Middle frontal gyrus (tissue), 1 donor: Measurements from ENCODE around the gene ENSA.
"Not testable (repeated sequence)": the region's sequence is repeated elsewhere in the genome, so short reads cannot be mapped to it uniquely, and the experiment has no call there.

Experiments used
- DNase-seq: peaks from one replicate; pipeline ENCODE4 v3.0.0-alpha.2; 2015; ENCODE audit warnings: low spot score; ENCODE audit errors: extremely low spot score

Gene ENSA

GRCh38 chr1:150629115-150629928 lies at the start of gene ENSA:
Gene ENSA, minus strand, starts transcription at chr1:150629612. Its CDS starts 142 bp downstream, at chr1:150629470.
- DNase-seq, result peak; percentile 96

DNA sequence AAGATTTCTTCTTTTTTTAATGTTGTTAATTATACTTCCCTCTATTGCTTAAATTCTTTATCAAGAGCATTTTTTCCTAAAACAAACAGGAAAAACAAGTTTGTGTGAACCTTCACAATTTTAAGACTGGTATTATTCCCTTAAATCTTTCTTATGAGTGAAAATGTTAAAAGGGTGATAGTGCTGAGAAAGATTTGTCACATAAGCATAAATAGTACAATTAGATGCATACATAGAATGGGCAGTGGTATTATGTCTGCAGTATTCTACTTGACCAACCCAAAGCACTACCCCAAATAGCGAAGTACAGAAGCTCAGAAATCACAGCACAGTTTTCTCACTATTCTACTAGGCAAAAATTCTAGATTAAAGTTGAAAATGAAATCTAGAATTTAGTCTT lies 49.6 kb upstream of the ENSA start:
- no peak for DNase-seq

DNA sequence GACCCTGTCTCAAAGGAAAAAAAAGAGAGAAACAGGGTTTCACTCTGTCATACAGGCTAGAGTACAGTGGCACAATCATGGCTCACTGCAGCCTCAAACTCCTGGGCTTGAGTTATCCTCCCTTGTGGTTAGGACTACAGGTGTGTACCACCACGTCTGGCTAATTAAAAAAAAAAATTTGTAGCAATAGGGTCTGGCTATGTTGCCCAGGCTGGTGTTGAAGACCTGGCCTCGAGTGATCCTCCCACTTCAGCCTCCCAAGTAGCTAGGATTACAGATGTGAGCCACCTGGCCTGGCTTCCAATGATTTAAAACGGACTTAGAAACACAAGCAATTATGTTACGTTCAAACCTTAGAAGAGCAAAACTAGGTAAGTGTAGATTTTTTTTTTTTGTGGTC lies 45.5 kb upstream of the ENSA start:
- DNase-seq, result no peak

- DNase-seq, result no peak
Observed at GRCh38 chr1:150663321-150663720, 33.9 kb upstream of the ENSA start.

- no peak for DNase-seq
Observed at GRCh38 chr1:150662811-150663210, 33.4 kb upstream of the ENSA start.

DNA sequence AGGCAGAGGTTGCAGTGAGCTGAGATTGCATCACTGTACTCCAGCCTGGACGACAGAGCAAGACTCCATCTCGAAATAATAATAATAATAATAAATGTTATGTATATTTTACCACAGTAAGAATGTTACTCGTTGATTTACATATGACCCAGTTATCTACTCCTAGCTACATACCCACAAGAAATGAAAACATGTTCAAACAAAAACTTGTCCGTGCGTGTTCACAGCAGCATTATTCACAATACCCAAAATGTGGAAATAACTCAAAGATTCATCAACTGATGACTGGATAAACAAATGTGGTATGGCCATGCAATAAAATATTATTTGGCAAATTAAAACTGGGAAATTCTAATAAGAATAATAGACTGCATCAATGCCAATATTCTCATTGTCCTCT lies 31.7 kb upstream of the ENSA start:
- DNase-seq, result no peak

- no peak for DNase-seq
Observed at GRCh38 chr1:150660584-150660983, 31.2 kb upstream of the ENSA start.

GRCh38 chr1:150657064-150657463 lies 27.7 kb upstream of the ENSA start:
- not testable (repeated sequence) for DNase-seq

DNA sequence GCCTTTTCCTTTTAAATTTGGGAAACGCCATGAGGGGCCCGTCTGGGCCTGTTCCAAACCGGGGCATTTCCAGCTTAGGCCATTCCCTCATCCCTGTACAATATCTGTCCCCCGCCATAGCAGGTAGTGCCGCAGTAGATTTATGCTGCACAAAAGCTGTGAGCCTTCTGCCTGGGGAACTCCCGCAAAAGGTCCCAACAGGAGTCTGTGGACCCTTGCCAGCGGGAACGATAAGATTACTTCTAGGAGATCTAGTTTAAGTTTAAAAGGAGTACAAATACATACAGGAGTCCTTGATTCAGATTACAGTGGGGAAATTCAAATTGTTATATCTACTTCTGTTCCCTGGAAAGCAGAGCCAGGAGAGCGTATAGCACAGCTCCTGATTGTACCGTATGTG lies 25.2 kb upstream of the ENSA start:
- not testable (repeated sequence) for DNase-seq

- DNase-seq, result no peak
Observed at GRCh38 chr1:150650193-150650592, 20.8 kb upstream of the ENSA start.

DNA sequence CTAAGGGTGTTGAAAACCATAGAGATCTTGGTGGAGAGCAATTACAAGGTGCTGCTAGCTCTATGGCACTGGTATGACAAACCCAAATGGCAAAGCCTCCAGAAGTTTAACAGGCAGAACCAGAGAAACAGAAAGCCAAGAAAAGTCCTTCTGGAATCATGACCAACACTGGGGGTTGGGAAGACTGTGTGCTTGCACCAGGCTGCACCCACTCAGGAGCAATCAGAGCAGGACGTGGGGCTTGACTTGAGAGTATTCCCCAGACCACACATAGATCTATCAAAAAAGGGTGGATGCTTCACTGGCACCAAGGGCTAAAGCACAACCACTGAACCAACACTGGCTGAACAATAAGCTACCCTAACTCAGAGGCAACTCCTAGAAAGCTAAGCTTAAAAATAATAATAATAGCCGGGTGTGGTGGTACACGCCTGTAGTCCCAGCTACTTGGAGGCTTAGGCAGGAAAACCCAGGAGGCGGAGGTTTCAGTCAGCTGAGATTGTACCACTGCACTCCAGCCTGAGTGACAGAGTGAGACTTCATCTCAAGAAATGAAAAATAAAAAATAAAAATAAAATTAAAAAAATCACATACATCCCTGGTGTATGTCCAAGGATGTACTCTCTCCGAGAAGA lies 20.1 kb upstream of the ENSA start:
- DNase-seq, result no peak

GRCh38 chr1:150642296-150642695 lies 12.9 kb upstream of the ENSA start:
- no peak for DNase-seq

- DNase-seq, result not testable (repeated sequence)
Observed at GRCh38 chr1:150641126-150641815, 11.9 kb upstream of the ENSA start.

GRCh38 chr1:150638430-150638829 lies 9.0 kb upstream of the ENSA start:
- not testable (repeated sequence) for DNase-seq

DNA sequence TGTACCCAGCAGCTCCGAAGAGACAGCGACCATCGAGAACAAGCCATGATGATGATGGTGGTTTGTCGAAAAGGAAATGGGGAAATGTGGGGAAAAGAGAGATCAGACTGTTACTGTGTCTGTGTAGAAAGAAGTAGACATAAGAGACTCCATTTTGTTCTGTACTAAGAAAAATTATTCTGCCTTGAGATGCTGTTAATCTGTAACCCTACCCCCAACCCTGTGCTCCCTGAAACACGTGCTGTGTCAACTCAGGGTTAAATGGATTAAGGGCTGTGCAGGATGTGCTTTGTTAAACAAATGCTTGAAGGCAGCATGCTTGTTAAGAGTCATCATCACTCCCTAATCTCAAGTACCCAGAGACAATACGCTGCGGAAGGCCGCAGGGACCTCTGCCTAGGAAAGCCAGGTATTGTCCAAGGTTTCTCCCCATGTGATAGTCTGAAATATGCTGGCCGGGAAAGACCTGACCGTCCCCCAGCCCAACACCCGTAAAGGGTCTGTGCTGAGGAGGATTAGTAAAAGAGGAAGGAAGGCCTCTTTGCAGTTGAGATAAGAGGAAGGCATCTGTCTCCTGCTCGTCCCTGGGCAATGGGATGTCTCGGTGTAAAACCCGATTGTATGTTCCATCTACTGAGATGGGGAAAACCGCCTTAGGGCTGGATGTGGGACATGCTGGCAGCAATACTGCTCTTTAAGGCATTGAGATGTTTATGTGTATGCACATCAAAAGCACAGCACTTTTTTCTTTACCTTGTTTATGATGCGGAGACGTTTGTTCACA lies 5.6 kb upstream of the ENSA start:
- not testable (repeated sequence) for DNase-seq

- DNase-seq, result no peak
Observed at GRCh38 chr1:150628766-150629114, 672 bp downstream of the ENSA start.

GRCh38 chr1:150627826-150628410 lies 1.5 kb downstream of the ENSA start:
- DNase-seq, result no peak

DNA sequence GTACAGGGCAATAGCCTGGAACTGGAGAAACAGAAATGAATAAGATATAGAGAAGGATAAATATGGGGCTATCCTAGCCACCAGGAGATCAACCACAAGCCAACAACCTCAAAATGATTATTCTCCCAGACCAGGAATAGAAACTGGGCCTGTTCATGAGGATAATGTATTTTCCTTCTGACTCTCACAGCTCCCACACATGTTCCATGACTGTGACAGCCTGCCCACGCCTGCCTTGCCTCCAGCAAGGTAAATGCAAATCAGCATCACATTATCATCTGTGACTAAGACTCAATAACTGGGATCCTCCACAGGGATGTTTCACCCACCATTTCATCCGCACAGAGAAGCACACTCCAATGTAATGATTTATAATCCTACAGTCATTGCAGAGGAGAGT lies 3.3 kb downstream of the ENSA start:
- DNase-seq, result peak; percentile 69

DNA sequence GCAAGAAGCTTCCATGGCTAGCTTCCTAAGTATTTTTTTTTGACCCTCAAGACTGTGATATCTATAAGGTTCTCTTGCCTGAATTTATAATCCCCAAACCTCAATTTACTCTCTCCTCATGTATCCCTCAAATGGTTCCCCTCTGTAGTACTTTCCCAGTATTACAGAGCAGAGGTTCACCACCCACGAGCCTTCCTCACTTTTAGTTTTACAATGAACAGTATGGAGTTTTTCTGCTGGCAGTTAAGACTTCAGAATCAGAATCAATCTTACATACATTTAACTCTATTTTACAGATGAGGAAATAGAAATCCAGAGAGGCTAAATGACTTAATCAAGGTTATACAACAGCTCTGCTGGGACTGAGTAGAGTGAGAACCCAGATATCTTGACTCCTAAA lies 4.9 kb downstream of the ENSA start:
- DNase-seq, result not testable (repeated sequence)

DNA sequence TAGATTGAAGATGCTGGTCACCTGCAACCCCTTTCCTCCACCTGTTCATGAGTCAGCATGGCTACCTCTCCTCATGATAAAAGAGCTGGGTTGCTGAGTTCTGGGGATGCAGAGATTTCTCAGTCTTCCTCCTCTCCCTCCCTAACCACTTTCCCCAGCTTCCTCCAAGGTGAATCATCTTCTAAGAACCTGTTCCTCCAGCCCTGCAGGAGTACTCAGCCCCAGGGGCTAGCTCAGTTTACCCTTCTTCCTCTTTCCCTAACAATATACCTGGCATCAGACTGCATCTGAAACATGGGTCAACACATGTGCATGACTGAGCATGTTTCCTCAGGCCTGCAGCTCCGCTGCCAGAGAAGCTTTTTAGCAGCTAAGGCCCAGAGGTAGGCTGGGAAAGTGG lies 5.3 kb downstream of the ENSA start:
- not testable (repeated sequence) for DNase-seq

DNA sequence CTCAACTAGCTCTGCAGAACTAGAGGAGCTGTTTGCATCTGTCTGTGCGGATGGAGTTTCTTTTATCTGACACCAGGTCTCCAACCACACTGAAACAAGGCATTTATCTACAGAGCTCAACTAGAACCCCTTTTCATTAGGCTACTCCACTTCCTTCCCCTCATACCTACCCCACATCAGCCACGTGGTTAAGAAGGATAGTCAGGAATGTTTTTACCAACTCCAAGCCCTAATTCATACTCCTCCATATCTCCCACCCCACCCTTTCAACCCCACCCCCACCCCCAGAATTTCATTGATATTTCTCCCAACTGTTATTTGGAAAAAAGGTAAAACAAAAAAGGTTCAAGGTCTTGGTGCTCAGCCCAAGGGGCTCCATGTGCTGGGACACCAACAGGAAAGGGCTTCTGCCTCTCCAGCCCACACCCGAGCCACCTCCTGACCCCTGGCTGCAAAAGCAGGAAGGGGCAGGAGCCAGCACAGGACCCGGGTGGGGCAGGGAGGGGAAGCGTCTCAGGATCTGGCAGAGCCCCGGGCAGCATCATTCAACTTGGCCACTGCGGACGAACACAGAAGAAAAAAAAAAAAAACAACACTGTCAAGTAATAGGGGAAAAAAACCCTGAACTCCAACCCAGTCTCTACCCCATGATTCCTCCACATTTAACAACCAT lies 7.0 kb downstream of the ENSA start:
- DNase-seq, result no peak
